SJCRH30 (cell line): ENCODE data around the gene CCDC200. TPM values are rescaled to one million over a fixed set of nuclear protein-coding genes. Genes with fewer than 3 reads are reported as not detected.
"Not testable (repeated sequence)": the region's sequence is repeated elsewhere in the genome, so short reads cannot be mapped to it uniquely, and the experiment has no call there.

Source experiments
- DNase-seq, 2 experiments: peaks; one replicate each; pipeline ENCODE4 v3.0.0-alpha.2; 2015 to 2020
- H3K27ac ChIP-seq: fragments of 250-450 bp; sonication (Bioruptor Pico); 2 replicates; pipeline ENCODE4 v1.5.1; 2020; ENCODE audit warnings: mild to moderate bottlenecking, moderate library complexity
- H3K27me3 ChIP-seq: fragments of 250-450 bp; sonication (Bioruptor Pico); 2 replicates; pipeline ENCODE4 v1.5.1; 2020; ENCODE audit warnings: mild to moderate bottlenecking, moderate library complexity
- H3K36me3 ChIP-seq: fragments of 250-450 bp; sonication (Bioruptor Pico); 2 replicates; pipeline ENCODE4 v1.5.1; 2020; ENCODE audit warnings: mild to moderate bottlenecking, moderate library complexity
- H3K4me1 ChIP-seq: fragments of 250-450 bp; sonication (Bioruptor Pico); 2 replicates; pipeline ENCODE4 v1.5.1; 2020; ENCODE audit warnings: mild to moderate bottlenecking, moderate library complexity
- H3K4me3 ChIP-seq: fragments of 250-450 bp; sonication (Bioruptor Pico); 2 replicates; pipeline ENCODE4 v1.5.1; 2020; ENCODE audit warnings: mild to moderate bottlenecking, moderate library complexity
- H3K9me3 ChIP-seq: fragments of 250-450 bp; sonication (Bioruptor Pico); replicated peaks from 2 replicates; pipeline ENCODE4 v1.5.1; 2020; ENCODE audit warnings: mild to moderate bottlenecking, moderate library complexity
- total RNA-seq: library from RNA; depleted of rRNA; stranded (reverse); fragments of >200 nt; shearing (Covaris generic); gene quantifications from 2 replicates; pipeline ENCODE4 v1.2.3, GENCODE V29; 2014

Gene CCDC200
- total RNA-seq, 1 experiment from 2014 or later, result not detected

DNA sequence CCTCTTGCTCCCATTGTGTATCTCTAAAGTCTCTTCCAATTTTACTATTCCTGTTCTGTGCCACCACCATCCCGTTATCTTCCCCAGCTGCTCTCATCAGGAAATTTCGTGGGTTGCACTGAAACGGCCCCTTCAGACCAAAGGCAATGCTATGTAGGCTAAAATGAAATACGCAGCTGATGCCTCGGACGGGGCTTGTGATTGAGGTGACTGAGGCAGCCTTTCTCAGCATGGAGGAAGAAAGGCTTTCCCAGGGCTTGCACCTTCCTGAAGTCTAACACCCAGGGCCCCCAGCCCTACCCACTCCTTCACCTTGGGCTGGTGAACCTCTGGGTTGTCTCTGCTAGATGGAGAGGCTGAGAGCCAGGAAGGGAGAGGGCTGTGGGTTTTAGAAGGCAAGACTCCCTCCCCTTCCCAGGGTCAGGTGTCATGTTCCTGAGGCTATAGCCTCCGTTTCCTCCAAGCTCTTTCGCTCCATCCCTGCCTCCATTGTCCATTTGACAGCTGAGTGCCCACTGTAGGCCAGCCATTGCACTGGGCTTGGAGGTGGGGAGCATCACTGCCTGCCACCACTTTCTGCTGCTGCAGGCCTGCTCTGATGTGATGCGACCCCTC, 7.8 kb downstream of the CCDC200 start:
- Histone ChIP-seq H3K27me3 (0 out of 2 replicates have a peak, but pooled peaks cover 4% of the 10 kb centered on the region), H3K36me3 (no peaks in the 10 kb centered on the region), H3K27ac (no peak overlapping the region), H3K4me3 (no peak overlapping the region), H3K4me1 (no peaks in the 10 kb centered on the region), H3K9me3 (no peaks in the 10 kb centered on the region)
- DNase-seq, result no peak

- H3K4me3 ChIP-seq, result no peak overlapping the region
- 0 out of 2 replicates have a peak, but pooled peaks cover 4% of the 10 kb centered on the region for H3K27me3 ChIP-seq
- no peaks in the 10 kb centered on the region for H3K36me3 ChIP-seq
- no peaks in the 10 kb centered on the region for H3K9me3 ChIP-seq
- no peaks in the 10 kb centered on the region for H3K4me1 ChIP-seq
- no peak for DNase-seq
- H3K27ac ChIP-seq, result no peak overlapping the region
These were observed 8.6 kb downstream of the CCDC200 start for GRCh38 chr17:43219746-43220380.

DNA sequence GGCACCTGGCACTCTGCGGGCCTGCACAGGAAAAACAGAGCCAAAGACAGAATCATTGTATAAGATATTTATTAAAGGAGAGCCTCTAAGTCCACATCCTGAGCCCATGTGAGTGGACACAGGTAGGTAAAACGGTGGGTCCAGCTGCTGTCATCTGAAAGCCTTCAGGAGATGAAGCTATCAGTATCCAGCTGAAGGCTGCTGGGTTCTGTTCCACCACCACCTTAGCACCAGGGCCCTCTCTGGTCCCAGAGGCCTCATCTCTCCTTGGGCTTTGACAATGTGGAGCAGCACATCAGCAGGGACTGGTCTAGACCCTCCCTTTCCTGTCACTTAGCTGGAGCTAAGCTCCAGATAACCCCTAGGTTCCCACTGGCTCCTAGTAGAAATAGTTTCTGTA, 9.4 kb downstream of the CCDC200 start:
- Histone ChIP-seq H3K36me3 (no peaks in the 10 kb centered on the region), H3K27me3 (0 out of 2 replicates have a peak, but pooled peaks cover 4% of the 10 kb centered on the region), H3K4me3 (no peak overlapping the region), H3K4me1 (no peaks in the 10 kb centered on the region), H3K27ac (no peak overlapping the region), H3K9me3 (no peaks in the 10 kb centered on the region)
- no peak for DNase-seq

DNA sequence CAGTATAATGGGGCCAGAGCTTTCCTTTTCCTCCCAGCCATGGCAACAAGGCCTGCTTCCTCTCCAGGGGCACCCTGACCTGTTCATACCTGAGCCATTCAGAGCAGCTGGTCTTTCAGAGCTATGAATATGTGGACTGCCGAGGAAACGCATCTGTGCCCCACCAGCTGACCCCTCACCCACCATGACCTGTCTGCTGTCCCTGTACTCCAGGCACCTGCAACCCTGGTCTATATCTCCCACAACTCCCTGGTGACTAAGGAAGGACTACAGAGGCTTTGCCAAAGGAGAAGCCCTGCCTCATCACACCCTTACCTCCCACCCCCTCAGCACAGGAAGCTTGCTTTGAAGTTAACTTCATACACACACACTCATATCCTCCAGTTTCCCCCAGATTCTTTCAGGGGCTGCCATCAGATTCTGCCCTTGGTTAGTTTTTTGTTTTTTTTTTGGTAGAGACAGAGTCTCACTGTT, 10.8 kb downstream of the CCDC200 start:
- no peak overlapping the region for H3K4me3 ChIP-seq
- no peak for DNase-seq
- H3K27me3 ChIP-seq, result 0 out of 2 replicates have a peak, but pooled peaks cover 4% of the 10 kb centered on the region
- no peak overlapping the region for H3K27ac ChIP-seq
- no peaks in the 10 kb centered on the region for H3K9me3 ChIP-seq
- no peaks in the 10 kb centered on the region for H3K4me1 ChIP-seq
- H3K36me3 ChIP-seq, result no peaks in the 10 kb centered on the region

DNA sequence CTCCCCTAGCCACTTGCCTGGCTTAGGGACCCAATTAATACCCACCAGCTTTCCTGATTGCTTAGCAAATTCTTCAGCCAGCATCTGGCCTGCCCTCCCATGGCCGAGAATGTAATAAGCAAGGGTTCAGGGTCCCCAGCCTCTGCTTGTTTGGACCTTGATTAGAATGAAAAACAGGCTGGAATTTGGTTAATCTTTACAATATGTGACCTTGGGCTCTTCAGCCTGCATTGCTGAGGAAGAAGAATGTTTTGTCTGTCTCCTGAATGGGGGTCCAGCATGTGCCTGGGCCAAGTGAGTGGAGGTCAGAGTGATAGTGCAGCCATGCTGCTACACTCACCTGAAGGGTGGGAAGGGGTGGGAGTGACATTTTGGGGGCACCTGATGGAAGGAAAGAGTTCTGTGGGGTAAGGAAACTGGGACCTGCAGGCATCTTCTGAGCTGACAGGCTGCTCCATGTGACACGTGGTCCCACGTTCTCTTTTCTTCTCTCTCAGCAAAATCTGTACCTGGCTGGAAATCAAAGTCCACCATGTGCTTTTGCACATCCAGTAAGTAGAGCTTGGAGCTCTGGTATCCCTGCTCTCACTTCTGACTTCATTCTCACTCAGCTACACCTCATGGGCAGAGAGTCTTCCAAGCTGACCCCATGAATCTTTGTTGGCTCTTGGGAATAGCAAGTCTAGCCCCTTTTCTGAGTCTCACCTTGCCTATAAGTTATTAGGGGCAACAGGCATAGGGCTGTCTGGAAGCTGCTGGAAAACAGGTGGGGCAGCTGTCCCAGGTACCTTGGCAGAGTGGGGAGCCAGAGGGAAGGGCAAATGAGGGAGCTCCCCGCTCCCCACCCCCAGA, 11.4 kb downstream of the CCDC200 start:
- H3K27ac ChIP-seq, result no peak overlapping the region
- H3K4me3 ChIP-seq, result no peak overlapping the region
- H3K9me3 ChIP-seq, result no peaks in the 10 kb centered on the region
- 0 out of 2 replicates have a peak, but pooled peaks cover 4% of the 10 kb centered on the region for H3K27me3 ChIP-seq
- no peak for DNase-seq
- H3K36me3 ChIP-seq, result no peaks in the 10 kb centered on the region
- peaks cover 2% of the 10 kb centered on the region; the same call in 1 of the 2 replicates for H3K4me1 ChIP-seq

GRCh38 chr17:43216369-43216761, 12.1 kb downstream of the CCDC200 start:
- no peak for DNase-seq
- Histone ChIP-seq H3K4me1 (peaks cover 2% of the 10 kb centered on the region; the same call in 1 of the 2 replicates), H3K36me3 (no peaks in the 10 kb centered on the region)

GRCh38 chr17:43215341-43215740, 13.1 kb downstream of the CCDC200 start:
- Histone ChIP-seq H3K4me1 (peaks cover 2% of the 10 kb centered on the region; the same call in 1 of the 2 replicates), H3K27ac (no peak overlapping the region), H3K27me3 (0 out of 2 replicates have a peak, but pooled peaks cover 1% of the 10 kb centered on the region), H3K4me3 (no peak overlapping the region), H3K9me3 (no peaks in the 10 kb centered on the region), H3K36me3 (no peaks in the 10 kb centered on the region)
- no peak for DNase-seq

More at GRCh38 chr17:43216369-43216761, 12.1 kb downstream of the CCDC200 start:
- Histone ChIP-seq H3K4me3 (no peak overlapping the region), H3K27me3 (0 out of 2 replicates have a peak, but pooled peaks cover 4% of the 10 kb centered on the region), H3K27ac (no peak overlapping the region), H3K9me3 (no peaks in the 10 kb centered on the region)

- no peak overlapping the region for H3K27ac ChIP-seq
- H3K36me3 ChIP-seq, result 0 out of 2 replicates have a peak, but pooled peaks cover 2% of the 10 kb centered on the region
- no peaks in the 10 kb centered on the region for H3K27me3 ChIP-seq
- peaks cover 2% of the 10 kb centered on the region; the same call in 1 of the 2 replicates for H3K4me1 ChIP-seq
- no peak overlapping the region for H3K4me3 ChIP-seq
- H3K9me3 ChIP-seq, result no peaks in the 10 kb centered on the region
- DNase-seq, result no peak
These were observed 14.9 kb downstream of the CCDC200 start for GRCh38 chr17:43213545-43213944.

DNA sequence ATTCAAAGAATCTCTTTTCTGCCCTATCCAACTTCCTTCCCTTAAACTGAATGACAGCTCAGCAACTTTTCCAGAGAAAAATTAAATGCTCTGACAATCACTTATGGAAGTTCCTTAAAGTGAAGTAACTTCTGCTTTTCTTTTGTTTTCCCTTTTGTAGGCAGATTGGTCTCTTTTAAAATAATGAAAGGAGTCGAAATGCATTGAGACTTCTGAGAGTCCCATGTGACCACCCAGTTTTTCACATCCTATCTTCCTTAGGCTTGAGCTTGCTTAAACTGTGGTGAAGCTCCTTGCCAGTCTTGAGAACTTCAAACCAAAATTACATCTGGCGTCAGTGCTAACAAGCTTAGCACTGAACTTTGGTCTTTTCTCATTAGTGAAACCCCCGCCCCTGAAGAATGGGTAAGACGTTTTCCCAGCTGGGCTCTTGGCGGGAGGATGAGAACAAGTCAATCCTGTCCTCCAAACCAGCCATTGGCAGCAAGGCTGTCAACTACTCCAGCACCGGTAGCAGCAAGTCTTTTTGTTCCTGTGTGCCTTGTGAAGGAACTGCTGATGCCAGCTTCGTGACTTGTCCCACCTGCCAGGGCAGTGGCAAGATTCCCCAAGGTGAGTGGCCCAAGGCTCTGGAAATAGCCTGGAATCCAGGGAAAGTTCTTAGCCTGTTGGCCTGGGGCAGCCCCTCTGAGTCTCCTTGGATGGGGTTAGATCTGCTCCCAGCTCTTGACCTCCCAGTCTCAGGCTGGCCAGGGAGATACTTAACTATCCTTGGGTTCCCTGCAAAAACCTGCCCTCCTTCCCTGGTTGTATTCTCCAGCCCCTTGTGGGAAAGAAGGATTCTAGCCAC, 15.6 kb downstream of the CCDC200 start:
- no peak for DNase-seq
- Histone ChIP-seq H3K27ac (no peak overlapping the region), H3K27me3 (no peaks in the 10 kb centered on the region), H3K9me3 (no peaks in the 10 kb centered on the region), H3K36me3 (peaks cover 5% of the 10 kb centered on the region; the same call in 1 of the 2 replicates), H3K4me1 (peaks cover 2% of the 10 kb centered on the region; the same call in 1 of the 2 replicates), H3K4me3 (no peak overlapping the region)

DNA sequence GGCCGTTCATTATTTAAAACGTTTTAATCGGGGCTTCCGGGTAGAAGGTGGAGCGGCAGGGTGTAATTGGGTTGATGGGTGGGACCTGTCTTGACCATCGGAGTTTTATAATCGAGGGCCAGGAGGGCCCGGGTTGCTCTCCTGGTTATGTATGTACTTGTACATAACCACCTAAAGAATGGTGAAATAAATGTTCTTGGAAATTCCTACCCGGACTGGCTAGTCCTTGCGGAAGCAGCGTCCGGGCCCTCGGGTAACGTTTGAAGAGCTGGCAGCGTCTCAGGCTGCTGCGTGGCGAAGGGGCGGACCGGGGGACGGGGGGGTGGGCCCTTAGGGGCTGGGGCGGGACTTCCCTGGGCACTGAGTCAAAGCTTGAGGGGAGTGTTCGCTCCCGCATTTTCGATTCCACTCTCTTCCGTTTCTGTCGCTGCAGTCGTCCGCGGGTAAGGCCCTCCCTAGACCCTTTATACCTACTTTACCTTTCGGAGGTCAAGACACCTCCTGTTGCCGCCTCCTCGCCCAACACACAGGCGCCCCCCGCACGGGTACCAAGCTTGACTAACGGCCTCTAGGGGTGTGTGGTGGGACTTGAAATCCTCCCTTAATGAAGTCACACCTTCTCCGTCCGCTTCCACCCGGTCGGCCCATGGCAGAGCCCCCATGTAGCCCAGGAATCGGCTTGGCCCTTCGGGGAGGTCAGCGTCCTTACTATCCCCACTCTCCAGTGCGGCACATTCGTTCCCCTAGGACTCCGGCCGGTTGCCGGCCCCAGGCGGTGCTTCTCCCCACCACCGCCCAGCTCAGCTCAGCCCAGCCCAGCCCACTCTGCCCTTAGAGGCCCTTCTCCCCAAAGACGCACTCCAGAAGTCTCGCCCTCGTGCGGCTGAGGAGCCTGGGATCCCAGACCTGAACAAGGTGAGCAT, 16.7 kb downstream of the CCDC200 start, which contains the start of gene TMEM106A:
Gene TMEM106A, plus strand, starts transcription at position 396 of the 923 bp plus-strand sequence. CDS start 1,167 bp downstream, outside the sequence.
- peaks cover 5% of the 10 kb centered on the region; the same call in 1 of the 2 replicates for H3K36me3 ChIP-seq
- H3K27ac ChIP-seq, result peak within 1 kb of the TSS; percentile 36; the same call in 1 of the 2 replicates
- H3K9me3 ChIP-seq, result no peaks in the 10 kb centered on the region
- peaks cover 2% of the 10 kb centered on the region; the same call in 1 of the 2 replicates for H3K4me1 ChIP-seq
- peak within 1 kb of the TSS; percentile 67 for H3K4me3 ChIP-seq
- no peaks in the 10 kb centered on the region for H3K27me3 ChIP-seq
- DNase-seq, result peak; percentile 59 to 71

DNA sequence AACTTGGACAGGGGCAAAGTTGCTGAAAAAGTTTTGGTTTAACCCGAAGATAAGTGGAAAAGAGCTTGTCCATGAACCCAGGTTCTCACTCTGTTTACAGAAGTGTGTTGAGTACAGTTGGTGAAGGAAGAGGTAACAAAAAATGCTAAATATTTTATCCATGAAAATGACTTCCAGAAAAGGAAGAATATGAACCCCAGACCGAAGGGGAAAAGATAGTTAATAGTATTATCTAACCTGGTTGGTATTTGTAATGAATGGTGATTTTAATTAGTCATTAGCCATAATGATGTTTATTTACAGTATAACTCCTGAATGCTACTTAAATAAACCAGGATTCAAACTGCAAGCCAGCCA, 17.3 kb downstream of the CCDC200 start:
- no peak for DNase-seq
- H3K4me3 ChIP-seq, result peak overlapping the region; percentile 67
- H3K36me3 ChIP-seq, result peaks cover 5% of the 10 kb centered on the region; the same call in 1 of the 2 replicates
- H3K9me3 ChIP-seq, result no peaks in the 10 kb centered on the region
- peaks cover 2% of the 10 kb centered on the region; the same call in 1 of the 2 replicates for H3K4me1 ChIP-seq
- H3K27ac ChIP-seq, result peak overlapping the region; percentile 35; the same call in 1 of the 2 replicates
- no peaks in the 10 kb centered on the region for H3K27me3 ChIP-seq

GRCh38 chr17:43210576-43210975, 17.8 kb downstream of the CCDC200 start:
- no peak for DNase-seq
- peaks cover 2% of the 10 kb centered on the region; the same call in 1 of the 2 replicates for H3K4me1 ChIP-seq
- no peaks in the 10 kb centered on the region for H3K9me3 ChIP-seq
- H3K27me3 ChIP-seq, result no peaks in the 10 kb centered on the region
- no peak overlapping the region for H3K4me3 ChIP-seq
- H3K27ac ChIP-seq, result no peak overlapping the region
- H3K36me3 ChIP-seq, result peaks cover 5% of the 10 kb centered on the region; the same call in 1 of the 2 replicates

GRCh38 chr17:43203013-43203412, 25.4 kb downstream of the CCDC200 start:
- H3K27ac ChIP-seq, DNase-seq, H3K4me3 ChIP-seq, H3K27me3 ChIP-seq, H3K4me1 ChIP-seq, H3K9me3 ChIP-seq: not testable (repeated sequence)
- H3K36me3 ChIP-seq, result peaks cover 20% of the 10 kb centered on the region
